ENCODE results near the gene PIK3C3.

The PIK3C3 gene

GRCh38 chr18:42126586-42126985 is 171.6 kb downstream of the PIK3C3 start:
- DNase-seq (ENCODE audit: low read depth), result no peak

- no peak for DNase-seq (ENCODE audit: low read depth)
Measured at GRCh38 chr18:42131066-42131929, 176.3 kb downstream of the PIK3C3 start.

- no peak for DNase-seq (ENCODE audit: low read depth)
Measured at GRCh38 chr18:42131930-42132244, 176.9 kb downstream of the PIK3C3 start.
